ENCODE data around the gene ACTR3C.

Gene ACTR3C

GRCh38 chr7:150322833-150323681, at the start of gene ACTR3C, which contains the start of gene LRRC61:
Gene ACTR3C, minus strand, starts transcription at chr7:150323545. Its CDS starts 28,249 bp downstream, at chr7:150295296.
Gene LRRC61, plus strand, starts transcription at chr7:150323355. Its CDS starts 13,507 bp downstream, at chr7:150336862.
- peak within 1 kb of the TSS; percentile 42 for H3K4me3 ChIP-seq (replicated peaks; ENCODE audit: low read depth, low read length)
- no peak for TF ChIP-seq CTCF (IDR thresholded peaks at IDR 0.05; ENCODE audit: low read depth, low read length, missing control alignments)
- no peak for DNase-seq (ENCODE audit: extremely low read depth, low read depth)

- DNase-seq (ENCODE audit: extremely low read depth, low read depth), result no peak
- TF ChIP-seq CTCF (IDR thresholded peaks at IDR 0.05; ENCODE audit: low read depth, low read length, missing control alignments), result no peak
Measured at GRCh38 chr7:150372271-150373048, 49.1 kb upstream of the ACTR3C start.

GRCh38 chr7:150371996-150372270, 48.6 kb upstream of the ACTR3C start:
- no peak for DNase-seq (ENCODE audit: extremely low read depth, low read depth)
- no peak for TF ChIP-seq CTCF (IDR thresholded peaks at IDR 0.05; ENCODE audit: low read depth, low read length, missing control alignments)
- no peak overlapping the region for H3K4me3 ChIP-seq (replicated peaks; ENCODE audit: low read depth, low read length)

More at GRCh38 chr7:150372271-150373048, 49.1 kb upstream of the ACTR3C start:
- no peak overlapping the region for H3K4me3 ChIP-seq (replicated peaks; ENCODE audit: low read depth, low read length)

- DNase-seq (ENCODE audit: extremely low read depth, low read depth), result no peak
- H3K4me3 ChIP-seq (replicated peaks; ENCODE audit: low read depth, low read length), result peak overlapping the region; percentile 81; the same call in 1 of the 2 replicates
- TF ChIP-seq CTCF (IDR thresholded peaks at IDR 0.05; ENCODE audit: low read depth, low read length, missing control alignments), result no peak
Measured at GRCh38 chr7:150371131-150371995, 48.0 kb upstream of the ACTR3C start.

- TF ChIP-seq CTCF (IDR thresholded peaks at IDR 0.05; ENCODE audit: low read depth, low read length, missing control alignments), result no peak
- H3K4me3 ChIP-seq (replicated peaks; ENCODE audit: low read depth, low read length), result peak overlapping the region; percentile 81
- no peak for DNase-seq (ENCODE audit: extremely low read depth, low read depth)
Measured at GRCh38 chr7:150370612-150371071, 47.3 kb upstream of the ACTR3C start.
